GM19372 (cell line): ENCODE data around the gene VTI1A.

ENCODE experiments used
- ATAC-seq: cut with Tn5 transposase; IDR thresholded peaks from one replicate; pipeline ENCODE4 v1.9.1; 2021; ENCODE audit warnings: mild to moderate bottlenecking, low read depth, moderate library complexity; ENCODE audit not compliant: unreplicated experiment

Gene VTI1A

GRCh38 chr10:112502536-112502935 lies 55.5 kb downstream of the VTI1A start:
- ATAC-seq = no peak

GRCh38 chr10:112503643-112504042 lies 56.6 kb downstream of the VTI1A start:
- no peak for ATAC-seq

- ATAC-seq = no peak
Observed at GRCh38 chr10:112507046-112507445, 60.0 kb downstream of the VTI1A start.

GRCh38 chr10:112507988-112508387 lies 61.0 kb downstream of the VTI1A start:
- no peak for ATAC-seq

GRCh38 chr10:112509558-112510291 lies 62.7 kb downstream of the VTI1A start:
- ATAC-seq = no peak

- no peak for ATAC-seq
Observed at GRCh38 chr10:112510384-112510783, 63.4 kb downstream of the VTI1A start.

GRCh38 chr10:112512294-112512693 lies 65.3 kb downstream of the VTI1A start:
- ATAC-seq = no peak

- no peak for ATAC-seq
Observed at GRCh38 chr10:112515126-112515525, 68.1 kb downstream of the VTI1A start.

GRCh38 chr10:112515852-112516251 lies 68.8 kb downstream of the VTI1A start:
- no peak for ATAC-seq

GRCh38 chr10:112517451-112517862 lies 70.4 kb downstream of the VTI1A start:
- no peak for ATAC-seq

- ATAC-seq = no peak
Observed at GRCh38 chr10:112519133-112519761, 72.2 kb downstream of the VTI1A start.

GRCh38 chr10:112520914-112521313 lies 73.9 kb downstream of the VTI1A start:
- no peak for ATAC-seq

- ATAC-seq = no peak
Observed at GRCh38 chr10:112524641-112525040, 77.6 kb downstream of the VTI1A start.

GRCh38 chr10:112525200-112525599 lies 78.2 kb downstream of the VTI1A start:
- no peak for ATAC-seq

- ATAC-seq = no peak
Observed at GRCh38 chr10:112526139-112526538, 79.1 kb downstream of the VTI1A start.

GRCh38 chr10:112526906-112527305 lies 79.9 kb downstream of the VTI1A start:
- ATAC-seq = no peak

- ATAC-seq = no peak
Observed at GRCh38 chr10:112528235-112528634, 81.2 kb downstream of the VTI1A start.

- no peak for ATAC-seq
Observed at GRCh38 chr10:112531421-112531820, 84.4 kb downstream of the VTI1A start.

- ATAC-seq = peak; percentile 98
Observed at GRCh38 chr10:112532189-112532588, 85.2 kb downstream of the VTI1A start.

GRCh38 chr10:112532956-112533355 lies 85.9 kb downstream of the VTI1A start:
- no peak for ATAC-seq

- ATAC-seq = no peak
Observed at GRCh38 chr10:112533916-112534315, 86.9 kb downstream of the VTI1A start.

- no peak for ATAC-seq
Observed at GRCh38 chr10:112535531-112535951, 88.5 kb downstream of the VTI1A start.
